ENCODE measurements around the gene AP2B1. TPM values are rescaled to one million over a fixed set of nuclear protein-coding genes. Genes with fewer than 3 reads are reported as not detected.

AP2B1 gene
- total RNA-seq, 2 donors from 2014 or later: 44.5 to 68.3 TPM

GRCh38 chr17:35766489-35766877 lies 179.4 kb downstream of the AP2B1 start:
- TF ChIP-seq, protein P1, sequence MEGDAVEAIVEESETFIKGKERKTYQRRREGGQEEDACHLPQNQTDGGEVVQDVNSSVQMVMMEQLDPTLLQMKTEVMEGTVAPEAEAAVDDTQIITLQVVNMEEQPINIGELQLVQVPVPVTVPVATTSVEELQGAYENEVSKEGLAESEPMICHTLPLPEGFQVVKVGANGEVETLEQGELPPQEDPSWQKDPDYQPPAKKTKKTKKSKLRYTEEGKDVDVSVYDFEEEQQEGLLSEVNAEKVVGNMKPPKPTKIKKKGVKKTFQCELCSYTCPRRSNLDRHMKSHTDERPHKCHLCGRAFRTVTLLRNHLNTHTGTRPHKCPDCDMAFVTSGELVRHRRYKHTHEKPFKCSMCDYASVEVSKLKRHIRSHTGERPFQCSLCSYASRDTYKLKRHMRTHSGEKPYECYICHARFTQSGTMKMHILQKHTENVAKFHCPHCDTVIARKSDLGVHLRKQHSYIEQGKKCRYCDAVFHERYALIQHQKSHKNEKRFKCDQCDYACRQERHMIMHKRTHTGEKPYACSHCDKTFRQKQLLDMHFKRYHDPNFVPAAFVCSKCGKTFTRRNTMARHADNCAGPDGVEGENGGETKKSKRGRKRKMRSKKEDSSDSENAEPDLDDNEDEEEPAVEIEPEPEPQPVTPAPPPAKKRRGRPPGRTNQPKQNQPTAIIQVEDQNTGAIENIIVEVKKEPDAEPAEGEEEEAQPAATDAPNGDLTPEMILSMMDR (IDR thresholded peaks at IDR 0.05): no peak
- H3K4me1 ChIP-seq (ENCODE audit: control insufficient read depth in 1 of 2, low read depth in 2 of 2): peaks cover 6 to 7% of the 10 kb centered on the region in 2 donors
- H3K9me3 ChIP-seq: no peaks in the 10 kb centered on the region
- H3K36me3 ChIP-seq: no peaks in the 10 kb centered on the region
- no peak overlapping the region for H3K4me3 ChIP-seq
- no peaks in the 10 kb centered on the region for H3K27me3 ChIP-seq (replicated peaks; ENCODE audit: insufficient read depth)
- H3K27ac ChIP-seq: no peak overlapping the region
- no peak for DNase-seq (ENCODE audit: low spot score)
- ATAC-seq (ENCODE audit: insufficient number of reproducible peaks, low FRiP score, low read depth): no peak

DNA sequence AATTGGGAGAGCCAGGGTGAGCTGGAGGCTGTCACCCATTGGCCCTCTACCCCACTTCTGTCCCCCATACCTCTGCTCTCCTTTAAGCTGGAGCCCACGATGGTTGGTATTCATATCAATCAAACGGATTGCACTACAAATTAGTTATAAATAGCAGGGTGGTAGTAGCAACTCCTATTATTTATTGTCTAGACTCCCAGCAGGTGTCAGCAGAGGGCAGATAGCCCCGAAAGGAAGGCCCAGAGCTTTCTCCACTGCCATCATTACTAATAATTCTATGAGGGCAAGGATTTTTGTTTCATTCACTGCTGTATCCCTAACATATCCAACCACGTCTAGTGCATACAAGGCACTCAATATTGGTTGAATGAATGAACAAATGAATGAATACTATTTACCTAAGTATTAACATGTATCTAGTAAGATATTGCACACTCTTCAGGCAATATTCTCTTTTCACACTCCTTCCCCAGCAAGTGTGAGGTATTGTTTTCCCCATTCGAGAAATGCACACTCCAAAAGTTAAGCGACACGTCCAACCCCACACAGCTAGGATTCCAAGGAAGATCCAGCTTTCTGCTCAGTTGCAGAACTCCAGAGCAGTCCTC lies 179.9 kb downstream of the AP2B1 start:
- no peak overlapping the region for H3K4me3 ChIP-seq
- no peak for ATAC-seq (ENCODE audit: insufficient number of reproducible peaks, low FRiP score, low read depth)
- no peaks in the 10 kb centered on the region for H3K36me3 ChIP-seq
- H3K27me3 ChIP-seq (replicated peaks; ENCODE audit: insufficient read depth): no peaks in the 10 kb centered on the region
- H3K4me1 ChIP-seq (ENCODE audit: control insufficient read depth in 1 of 2, low read depth in 2 of 2): peaks cover 6 to 7% of the 10 kb centered on the region in 2 donors
- no peak for DNase-seq (ENCODE audit: low spot score)
- H3K9me3 ChIP-seq: no peaks in the 10 kb centered on the region
- TF ChIP-seq, protein P1 (IDR thresholded peaks at IDR 0.05): peak; percentile 59
- H3K27ac ChIP-seq: no peak overlapping the region

- TF ChIP-seq, protein P1 (IDR thresholded peaks at IDR 0.05): no peak
- Histone ChIP-seq H3K9me3 (no peaks in the 10 kb centered on the region), H3K36me3 (no peaks in the 10 kb centered on the region), H3K4me1 (ENCODE audit: control insufficient read depth in 1 of 2, low read depth in 2 of 2) (peaks cover 7 to 15% of the 10 kb centered on the region in 2 donors), H3K4me3 (no peak overlapping the region), H3K27ac (no peak overlapping the region), H3K27me3 (replicated peaks; ENCODE audit: insufficient read depth) (no peaks in the 10 kb centered on the region)
- ATAC-seq (ENCODE audit: insufficient number of reproducible peaks, low FRiP score, low read depth) (no peak), DNase-seq (ENCODE audit: low spot score) (no peak)
Observed at GRCh38 chr17:35768797-35769196, 181.7 kb downstream of the AP2B1 start.

DNA sequence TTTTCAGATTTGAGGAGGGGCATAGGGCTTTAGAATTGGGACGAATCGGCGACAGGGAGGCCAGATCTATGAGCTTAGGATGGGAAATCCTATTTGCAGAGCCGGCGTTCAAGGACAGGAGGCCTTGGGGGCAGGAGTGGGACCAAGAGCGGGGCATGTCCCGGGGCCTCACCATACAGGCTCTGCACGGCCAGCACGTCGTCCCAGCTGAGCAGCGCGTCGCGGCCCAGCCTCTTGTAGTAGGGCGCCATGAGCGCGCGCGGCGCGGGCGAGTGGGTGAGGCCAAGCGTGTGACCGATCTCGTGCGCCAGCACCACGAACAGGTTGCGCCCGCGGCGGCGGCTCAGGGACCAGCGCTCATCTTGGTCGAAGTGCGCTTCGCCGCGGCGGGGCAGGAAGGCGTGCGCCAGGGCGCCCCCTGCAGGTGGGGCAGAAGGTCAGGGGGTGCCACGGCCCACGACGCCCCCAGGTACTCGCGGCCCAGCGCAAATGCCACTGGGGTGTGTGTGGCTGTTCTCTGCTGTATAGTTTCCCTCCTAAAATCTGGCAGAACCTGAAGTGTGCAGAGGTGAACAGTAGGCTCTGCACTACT lies 182.9 kb downstream of the AP2B1 start:
- no peak overlapping the region for H3K4me3 ChIP-seq
- H3K9me3 ChIP-seq: no peaks in the 10 kb centered on the region
- no peaks in the 10 kb centered on the region for H3K36me3 ChIP-seq
- no peaks in the 10 kb centered on the region for H3K27me3 ChIP-seq (replicated peaks; ENCODE audit: insufficient read depth)
- H3K27ac ChIP-seq: no peak overlapping the region
- ATAC-seq (ENCODE audit: insufficient number of reproducible peaks, low FRiP score, low read depth) (no peak), DNase-seq (ENCODE audit: low spot score) (no peak)
- H3K4me1 ChIP-seq (ENCODE audit: control insufficient read depth in 1 of 2, low read depth in 2 of 2): peaks cover 10 to 20% of the 10 kb centered on the region in 2 donors
- TF ChIP-seq, protein P1 (IDR thresholded peaks at IDR 0.05): no peak

DNA sequence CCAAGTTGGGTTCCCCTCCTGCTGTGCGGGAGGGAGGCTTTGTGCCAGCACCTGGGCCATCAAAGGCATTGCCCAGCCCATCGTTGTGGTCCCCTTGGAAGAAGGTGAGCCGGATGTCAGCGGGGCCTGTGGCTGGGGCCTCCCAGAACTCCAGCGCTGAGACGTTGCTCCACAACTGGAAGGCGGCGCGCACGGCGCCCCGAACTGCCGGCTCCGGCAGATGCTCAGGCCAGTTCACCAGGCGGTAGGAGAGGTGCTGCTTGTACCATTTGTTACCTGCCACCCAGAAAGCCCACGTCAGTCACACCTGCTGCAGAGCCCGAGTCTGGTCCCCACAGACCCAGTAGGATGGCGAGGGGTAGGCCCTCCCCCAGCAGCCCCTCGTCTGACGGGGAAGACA lies 186.0 kb downstream of the AP2B1 start:
- peaks cover 12 to 32% of the 10 kb centered on the region in 2 donors for H3K4me1 ChIP-seq (ENCODE audit: control insufficient read depth in 1 of 2, low read depth in 2 of 2)
- TF ChIP-seq, protein P1 (IDR thresholded peaks at IDR 0.05): no peak
- no peaks in the 10 kb centered on the region for H3K36me3 ChIP-seq
- no peaks in the 10 kb centered on the region for H3K9me3 ChIP-seq
- ATAC-seq (ENCODE audit: insufficient number of reproducible peaks, low FRiP score, low read depth): no peak
- H3K4me3 ChIP-seq: no peak overlapping the region
- peak overlapping the region; percentile 87 to 94 for H3K27ac ChIP-seq
- no peaks in the 10 kb centered on the region for H3K27me3 ChIP-seq (replicated peaks; ENCODE audit: insufficient read depth)
- DNase-seq (ENCODE audit: low spot score): no peak

All from thoracic aorta (tissue), 2 donors.